ENCODE data around the gene TMC1. TPM values are rescaled to one million over a fixed set of nuclear protein-coding genes. Genes with fewer than 3 reads are reported as not detected.
"Not testable (repeated sequence)": the region's sequence is repeated elsewhere in the genome, so short reads cannot be mapped to it uniquely, and the experiment has no call there.

TMC1 gene
- total RNA-seq, 2 donors from 2014 or later = not detected

DNA sequence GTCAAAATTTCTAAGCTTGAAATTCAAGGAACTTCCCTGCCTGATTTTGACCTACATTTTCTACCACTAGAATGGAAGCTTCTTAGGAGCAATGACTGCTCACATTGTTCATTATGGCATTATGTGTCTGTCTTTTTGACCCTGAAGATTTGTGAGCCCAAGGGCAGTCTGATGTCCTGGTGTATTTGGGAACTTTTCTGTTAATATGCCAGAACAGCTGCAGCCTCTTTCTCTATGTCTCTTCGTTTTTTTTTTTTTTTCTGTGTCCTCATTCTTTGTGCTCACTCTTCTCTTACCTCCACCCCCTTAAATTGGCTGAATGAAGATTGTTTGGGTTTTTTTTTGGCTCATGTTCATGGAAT is 34.8 kb upstream of the TMC1 start:
- TF ChIP-seq, protein P1, sequence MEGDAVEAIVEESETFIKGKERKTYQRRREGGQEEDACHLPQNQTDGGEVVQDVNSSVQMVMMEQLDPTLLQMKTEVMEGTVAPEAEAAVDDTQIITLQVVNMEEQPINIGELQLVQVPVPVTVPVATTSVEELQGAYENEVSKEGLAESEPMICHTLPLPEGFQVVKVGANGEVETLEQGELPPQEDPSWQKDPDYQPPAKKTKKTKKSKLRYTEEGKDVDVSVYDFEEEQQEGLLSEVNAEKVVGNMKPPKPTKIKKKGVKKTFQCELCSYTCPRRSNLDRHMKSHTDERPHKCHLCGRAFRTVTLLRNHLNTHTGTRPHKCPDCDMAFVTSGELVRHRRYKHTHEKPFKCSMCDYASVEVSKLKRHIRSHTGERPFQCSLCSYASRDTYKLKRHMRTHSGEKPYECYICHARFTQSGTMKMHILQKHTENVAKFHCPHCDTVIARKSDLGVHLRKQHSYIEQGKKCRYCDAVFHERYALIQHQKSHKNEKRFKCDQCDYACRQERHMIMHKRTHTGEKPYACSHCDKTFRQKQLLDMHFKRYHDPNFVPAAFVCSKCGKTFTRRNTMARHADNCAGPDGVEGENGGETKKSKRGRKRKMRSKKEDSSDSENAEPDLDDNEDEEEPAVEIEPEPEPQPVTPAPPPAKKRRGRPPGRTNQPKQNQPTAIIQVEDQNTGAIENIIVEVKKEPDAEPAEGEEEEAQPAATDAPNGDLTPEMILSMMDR (IDR thresholded peaks at IDR 0.05) = no peak
- no peak for ATAC-seq (ENCODE audit: insufficient number of reproducible peaks, low FRiP score, low read depth)
- no peak for DNase-seq (ENCODE audit: low spot score)
- Histone ChIP-seq H3K27me3 (replicated peaks; ENCODE audit: insufficient read depth) (no peaks in the 10 kb centered on the region), H3K27ac (no peak overlapping the region), H3K4me1 (ENCODE audit: control insufficient read depth in 1 of 2, low read depth in 2 of 2) (no peaks in the 10 kb centered on the region), H3K36me3 (no peaks in the 10 kb centered on the region), H3K9me3 (no peaks in the 10 kb centered on the region), H3K4me3 (no peak overlapping the region)

- not testable (repeated sequence) for H3K9me3 ChIP-seq; H3K4me1 ChIP-seq (ENCODE audit: control insufficient read depth in 1 of 2, low read depth in 2 of 2); H3K4me3 ChIP-seq; H3K27me3 ChIP-seq (replicated peaks; ENCODE audit: insufficient read depth); DNase-seq (ENCODE audit: low spot score); H3K36me3 ChIP-seq; ATAC-seq (ENCODE audit: insufficient number of reproducible peaks, low FRiP score, low read depth); H3K27ac ChIP-seq
Observed at GRCh38 chr9:72487665-72488064, 33.7 kb upstream of the TMC1 start.

DNA sequence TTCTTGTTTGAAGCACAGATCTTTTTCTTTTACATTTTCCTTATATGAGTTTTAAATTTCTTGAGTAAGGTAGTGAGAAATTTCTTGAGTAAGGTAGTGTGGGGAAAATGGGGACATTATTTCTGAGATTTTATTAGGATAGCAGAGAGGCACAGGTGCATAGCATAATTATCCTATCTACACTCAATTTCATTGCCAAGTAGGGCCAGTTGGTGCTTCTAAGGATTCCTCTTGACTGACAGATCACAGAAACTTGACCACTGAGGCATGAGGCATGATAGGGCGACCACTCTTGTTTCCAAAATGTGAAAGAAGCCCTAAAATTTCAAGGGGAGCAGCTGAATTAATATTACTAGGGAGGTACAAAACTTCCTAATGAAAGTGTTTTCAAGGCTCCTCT is 31.4 kb upstream of the TMC1 start:
- TF ChIP-seq, protein P1 (IDR thresholded peaks at IDR 0.05) = no peak
- DNase-seq (ENCODE audit: low spot score) = no peak
- Histone ChIP-seq H3K36me3 (no peaks in the 10 kb centered on the region), H3K27ac (no peak overlapping the region), H3K9me3 (no peaks in the 10 kb centered on the region), H3K27me3 (replicated peaks; ENCODE audit: insufficient read depth) (no peaks in the 10 kb centered on the region), H3K4me3 (no peak overlapping the region), H3K4me1 (ENCODE audit: control insufficient read depth in 1 of 2, low read depth in 2 of 2) (no peaks in the 10 kb centered on the region)
- ATAC-seq (ENCODE audit: insufficient number of reproducible peaks, low FRiP score, low read depth) = no peak

- Histone ChIP-seq H3K9me3 (no peaks in the 10 kb centered on the region), H3K4me3 (no peak overlapping the region), H3K27me3 (replicated peaks; ENCODE audit: insufficient read depth) (no peaks in the 10 kb centered on the region), H3K27ac (no peak overlapping the region), H3K4me1 (ENCODE audit: control insufficient read depth in 1 of 2, low read depth in 2 of 2) (no peaks in the 10 kb centered on the region), H3K36me3 (no peaks in the 10 kb centered on the region)
- ATAC-seq (ENCODE audit: insufficient number of reproducible peaks, low FRiP score, low read depth) = no peak
- no peak for DNase-seq (ENCODE audit: low spot score)
- TF ChIP-seq, protein P1 (IDR thresholded peaks at IDR 0.05) = no peak
Observed at GRCh38 chr9:72491242-72491641, 30.2 kb upstream of the TMC1 start.

GRCh38 chr9:72494051-72494450 is 27.4 kb upstream of the TMC1 start:
- Histone ChIP-seq H3K4me3 (no peak overlapping the region), H3K4me1 (ENCODE audit: control insufficient read depth in 1 of 2, low read depth in 2 of 2) (no peaks in the 10 kb centered on the region), H3K27ac (no peak overlapping the region), H3K9me3 (no peaks in the 10 kb centered on the region), H3K36me3 (no peaks in the 10 kb centered on the region), H3K27me3 (replicated peaks; ENCODE audit: insufficient read depth) (no peaks in the 10 kb centered on the region)
- no peak for ATAC-seq (ENCODE audit: insufficient number of reproducible peaks, low FRiP score, low read depth)
- DNase-seq (ENCODE audit: low spot score) = no peak
- TF ChIP-seq, protein P1 (IDR thresholded peaks at IDR 0.05) = no peak

DNA sequence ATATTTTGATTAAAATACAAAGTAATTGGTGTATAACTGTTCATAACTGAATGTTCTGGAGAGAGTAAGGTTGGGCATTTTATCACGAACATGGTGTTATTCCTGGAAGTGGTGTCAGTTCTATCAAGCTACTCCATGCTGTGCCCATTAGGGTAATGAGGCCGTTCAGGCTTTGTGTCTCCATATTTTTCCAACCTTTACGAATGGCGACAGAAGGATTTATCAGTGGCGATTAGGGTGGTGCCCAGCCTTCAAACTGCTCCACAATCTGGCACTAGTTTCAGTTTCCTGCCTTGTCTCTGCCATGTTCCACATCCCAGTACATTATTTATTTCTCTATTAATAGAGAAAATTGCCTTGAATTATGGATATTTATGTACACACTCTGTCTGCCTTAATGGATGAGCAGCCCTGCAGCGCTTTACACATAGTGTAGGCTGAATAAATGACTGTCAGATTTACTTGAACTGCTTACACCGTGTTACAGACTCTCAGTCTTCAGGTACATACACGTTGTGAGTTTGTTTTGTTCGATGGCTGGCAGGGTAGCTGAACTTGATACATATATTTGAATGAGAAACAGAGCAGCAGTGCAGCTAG is 23.9 kb upstream of the TMC1 start:
- no peaks in the 10 kb centered on the region for H3K27me3 ChIP-seq (replicated peaks; ENCODE audit: insufficient read depth)
- H3K27ac ChIP-seq = no peak overlapping the region
- no peaks in the 10 kb centered on the region for H3K4me1 ChIP-seq (ENCODE audit: control insufficient read depth in 1 of 2, low read depth in 2 of 2)
- H3K4me3 ChIP-seq = no peak overlapping the region
- DNase-seq (ENCODE audit: low spot score) (no peak), ATAC-seq (ENCODE audit: insufficient number of reproducible peaks, low FRiP score, low read depth) (no peak)
- no peaks in the 10 kb centered on the region for H3K9me3 ChIP-seq
- TF ChIP-seq, protein P1 (IDR thresholded peaks at IDR 0.05) = no peak
- H3K36me3 ChIP-seq = no peaks in the 10 kb centered on the region
